ENCODE measurements around the gene SEZ6.

GRCh38 chr17:28988475-28988874, 17.4 kb downstream of the SEZ6 start:
- TF ChIP-seq EZH2 (IDR thresholded peaks at IDR 0.05; ENCODE audit: low read length, missing control alignments) = no peak
- TF ChIP-seq CTCF (conservative IDR thresholded peaks at IDR 0.05 in 1 of 2, IDR thresholded peaks at IDR 0.05 in 1 of 2; ENCODE audit: low read depth in 1 of 2, low read length in 2 of 2) = no peak
